Erythroblast (primary cell): Measurements from ENCODE around the gene PLPP7.

Source experiments
- DNase-seq, 2 experiments: peaks; one replicate each; lab custom pipeline; 2025; lab: John Stamatoyannopoulos, UW
- GATA1 ChIP-seq: IDR thresholded peaks from 2 replicates; pipeline ENCODE4 v1.6.1; 2011; ENCODE audit warnings: low read depth, mild to moderate bottlenecking, control low read depth, low read length, moderate library complexity
- POLR2A ChIP-seq: IDR thresholded peaks from 2 replicates; pipeline ENCODE4 v1.6.1; 2011; ENCODE audit warnings: mild to moderate bottlenecking, low read length

Gene PLPP7

GRCh38 chr9:131298341-131298740 lies 8.8 kb downstream of the PLPP7 start:
- TF ChIP-seq GATA1 (no peak), POLR2A (no peak)
- no peak for DNase-seq

DNA sequence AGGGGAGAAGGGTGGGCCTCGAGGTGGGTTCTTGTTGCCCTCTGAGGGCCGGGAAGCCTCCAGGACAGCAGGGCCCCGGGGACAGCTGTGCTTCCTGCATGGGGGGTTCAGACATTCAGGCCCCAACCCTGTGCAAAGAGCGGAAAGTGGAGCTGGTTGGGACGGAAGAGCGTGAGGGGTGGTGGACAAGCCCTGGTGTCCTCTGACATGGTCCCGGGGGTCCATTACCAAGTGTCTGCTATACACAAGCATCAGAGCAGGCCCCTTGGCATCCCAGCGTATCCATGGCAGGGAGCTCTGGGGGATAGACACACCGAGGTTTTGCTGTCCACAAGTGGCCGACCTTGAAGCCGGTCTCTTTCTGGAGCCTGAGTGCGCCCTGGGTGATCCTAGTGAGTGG lies 9.3 kb downstream of the PLPP7 start:
- no peak for DNase-seq
- TF ChIP-seq GATA1 (no peak), POLR2A (no peak)

GRCh38 chr9:131299346-131299960 lies 9.9 kb downstream of the PLPP7 start:
- no peak for DNase-seq
- TF ChIP-seq POLR2A = no peak
- no peak for TF ChIP-seq GATA1

DNA sequence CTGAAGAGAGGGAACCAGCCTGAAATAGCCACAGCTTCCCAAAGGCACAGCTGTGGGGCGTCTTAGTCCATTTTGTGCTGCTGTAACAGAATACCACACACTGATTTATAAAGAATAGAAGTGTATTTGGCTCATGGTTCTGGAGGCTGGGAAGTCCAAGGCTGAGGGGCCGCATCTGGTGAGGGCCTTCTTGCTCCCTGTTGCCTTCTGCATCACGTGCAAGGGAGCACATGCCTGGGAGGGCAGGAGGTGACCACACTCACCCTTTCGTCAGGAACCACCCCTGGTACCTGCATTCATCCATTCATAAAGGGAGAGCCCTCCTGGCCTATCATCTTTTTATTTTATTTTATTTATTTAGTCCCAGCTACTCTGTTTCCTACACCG lies 10.4 kb downstream of the PLPP7 start:
- TF ChIP-seq POLR2A (no peak), GATA1 (no peak)

DNA sequence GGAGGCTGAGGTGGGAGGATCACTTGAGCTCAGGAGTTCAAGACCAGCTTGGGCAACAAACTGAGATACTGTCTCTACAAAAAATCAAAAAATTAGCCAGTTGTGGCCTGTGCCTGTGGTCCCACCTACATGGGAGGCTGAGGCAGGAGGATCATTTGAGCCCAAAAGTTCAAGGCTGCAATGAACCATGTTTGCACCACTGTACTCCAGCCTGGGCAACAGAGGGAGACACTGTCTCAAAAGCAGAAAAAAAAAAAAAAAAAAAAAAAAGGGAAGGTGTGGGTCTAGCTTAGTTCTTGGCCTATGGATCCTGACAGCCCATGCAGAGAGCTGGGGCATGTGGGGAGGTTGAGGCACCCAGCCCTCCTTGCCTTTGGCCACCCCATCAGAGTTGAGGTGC lies 10.9 kb downstream of the PLPP7 start:
- DNase-seq = no peak
- TF ChIP-seq POLR2A (no peak), GATA1 (no peak)

More for the DNA sequence above, 10.4 kb downstream of the PLPP7 start:
- no peak for DNase-seq

DNA sequence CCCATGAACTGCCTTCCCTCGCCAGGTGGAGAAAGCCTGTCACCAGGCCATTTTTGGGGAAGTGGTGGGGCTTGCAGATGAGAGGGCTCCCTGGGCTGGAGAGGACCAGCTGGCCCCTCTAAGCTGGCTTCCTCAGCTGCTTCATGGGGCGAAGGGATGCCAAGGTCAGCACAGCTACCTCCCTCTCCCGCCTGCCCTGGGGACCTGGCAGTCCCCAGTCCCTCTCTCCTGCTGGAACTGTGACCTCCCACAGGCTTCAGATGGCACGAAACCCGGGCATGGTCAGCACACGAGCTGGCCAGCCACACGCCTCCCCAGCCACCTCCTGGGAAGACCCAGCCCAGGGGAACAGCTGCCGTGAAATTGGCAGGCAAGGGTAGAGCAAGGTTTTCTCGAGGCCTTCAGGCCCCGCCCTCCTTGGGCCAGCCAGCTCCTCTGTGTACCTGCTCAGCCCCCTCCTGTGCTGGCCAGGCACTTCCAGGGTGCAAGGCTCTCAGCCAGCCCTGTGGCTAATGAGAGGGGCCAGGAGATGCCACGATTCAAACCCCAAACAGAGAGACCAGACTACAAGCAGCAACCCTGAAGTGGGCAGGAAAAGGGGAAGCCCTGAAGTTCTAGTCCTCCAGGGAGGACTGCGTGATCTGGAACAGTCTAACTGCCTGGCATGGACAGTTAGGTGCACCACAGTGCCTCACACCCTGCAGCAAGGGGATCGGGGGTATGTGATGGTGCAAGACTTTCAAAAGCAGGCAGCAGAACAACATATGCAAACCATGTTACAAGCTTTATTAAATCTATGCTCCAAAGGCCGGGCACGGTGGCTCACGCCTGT lies 12.9 kb downstream of the PLPP7 start:
- no peak for DNase-seq
- TF ChIP-seq POLR2A = no peak
- no peak for TF ChIP-seq GATA1

- TF ChIP-seq GATA1 (no peak), POLR2A (no peak)
- DNase-seq = no peak
Observed at GRCh38 chr9:131303381-131304321, 14.1 kb downstream of the PLPP7 start.

GRCh38 chr9:131304676-131305355 lies 15.3 kb downstream of the PLPP7 start:
- TF ChIP-seq POLR2A = no peak
- no peak for TF ChIP-seq GATA1
- peak in 1 of 2 experiments; percentile 31 for DNase-seq

GRCh38 chr9:131306397-131307004 lies 17.0 kb downstream of the PLPP7 start:
- no peak for TF ChIP-seq POLR2A
- TF ChIP-seq GATA1 = no peak
- peak in 1 of 2 experiments; percentile 24 for DNase-seq

- no peak for TF ChIP-seq POLR2A
- no peak for TF ChIP-seq GATA1
- DNase-seq = no peak
Observed at GRCh38 chr9:131307974-131308373, 18.5 kb downstream of the PLPP7 start.

GRCh38 chr9:131308452-131308851 lies 18.9 kb downstream of the PLPP7 start:
- TF ChIP-seq POLR2A (no peak), GATA1 (no peak)

DNA sequence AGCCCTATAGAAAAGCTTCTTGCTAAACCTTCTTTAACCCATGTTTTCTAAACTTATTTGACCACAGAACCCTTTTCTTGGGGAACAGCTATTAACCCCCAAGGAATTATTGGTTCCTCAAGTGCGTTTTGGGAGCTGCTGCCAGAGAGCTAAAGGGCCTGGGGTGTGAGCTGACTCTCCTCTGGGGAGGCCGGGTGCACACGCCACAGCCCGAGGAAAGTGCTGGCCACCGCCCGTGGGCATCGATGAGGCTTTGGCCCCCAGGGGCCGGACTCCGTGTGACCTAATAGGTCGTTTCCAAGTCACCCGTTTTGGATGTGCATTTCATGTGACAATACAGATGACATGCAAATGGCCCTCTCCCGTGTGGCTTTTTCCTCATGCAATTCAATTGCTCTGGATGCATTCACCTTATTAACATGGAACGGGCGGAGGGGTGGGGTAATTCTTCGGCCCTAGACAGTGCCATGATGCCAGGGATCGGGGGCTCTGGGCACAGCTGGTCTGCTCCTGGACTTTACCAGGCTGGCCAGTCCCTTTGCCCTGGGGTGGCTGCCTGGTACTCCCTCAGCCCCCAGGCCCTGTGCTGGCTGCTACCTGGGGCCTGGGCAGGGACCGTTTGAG lies 19.5 kb downstream of the PLPP7 start:
- TF ChIP-seq POLR2A (no peak), GATA1 (no peak)
- no peak for DNase-seq

More at GRCh38 chr9:131308452-131308851, 18.9 kb downstream of the PLPP7 start:
- peak in 1 of 2 experiments; percentile 24 for DNase-seq
